ENCODE data around the gene RNF19B. TPM values are rescaled to one million over a fixed set of nuclear protein-coding genes. Genes with fewer than 3 reads are reported as not detected.

Gene RNF19B
- total RNA-seq, 1 donor from 2014 or later: 18.7 TPM

DNA sequence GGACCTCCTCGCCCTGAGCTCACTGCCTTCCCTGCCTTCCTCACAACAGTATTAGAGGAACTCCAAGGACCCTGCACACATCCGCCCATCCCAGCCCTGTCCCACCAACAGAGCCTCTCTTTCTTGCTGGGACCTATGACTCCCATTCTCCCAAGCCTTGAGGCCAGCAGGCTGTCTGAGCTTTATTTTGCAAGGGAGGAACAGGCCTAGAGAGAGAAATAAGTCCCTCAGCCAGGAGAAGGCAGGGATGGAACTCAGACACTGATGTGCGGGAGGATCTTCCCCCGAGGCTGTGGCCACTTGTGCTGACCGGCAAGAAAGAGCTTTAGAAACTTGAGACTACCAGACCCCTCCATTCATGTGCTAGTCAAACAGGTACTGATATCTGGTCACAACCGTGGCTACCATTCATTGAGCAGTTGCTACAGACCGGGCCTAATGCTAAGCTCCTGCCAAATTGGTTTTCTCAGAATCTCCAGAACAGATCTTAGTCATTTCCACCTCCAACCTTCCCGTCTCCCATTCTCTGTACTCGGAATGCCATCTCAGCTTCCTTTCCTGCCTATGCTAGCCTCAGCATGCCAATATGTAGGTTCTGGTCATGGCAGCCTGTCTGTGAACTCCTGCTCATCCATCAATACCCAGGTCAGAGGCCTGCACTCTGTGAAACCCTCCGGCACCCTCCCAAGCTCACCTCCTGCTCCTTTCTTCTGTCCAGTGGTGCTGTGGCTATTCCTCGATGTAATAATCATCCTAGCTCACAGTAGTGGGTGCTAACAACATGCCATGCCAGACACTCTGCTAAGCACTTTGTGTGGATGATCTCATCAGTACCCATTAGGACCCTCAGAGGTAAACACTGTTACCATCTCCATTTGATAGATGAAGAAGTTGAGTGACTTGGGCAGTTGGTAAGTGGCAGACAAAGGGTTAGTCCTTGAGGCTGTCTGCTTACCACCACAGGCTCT is 67.2 kb downstream of the RNF19B start:
- H3K27me3 Mint-ChIP-seq (ENCODE audit: unreplicated experiment): peaks cover 10% of the 10 kb centered on the region
- peak overlapping the region; percentile 43 for H3K27ac Mint-ChIP-seq (ENCODE audit: unreplicated experiment)

DNA sequence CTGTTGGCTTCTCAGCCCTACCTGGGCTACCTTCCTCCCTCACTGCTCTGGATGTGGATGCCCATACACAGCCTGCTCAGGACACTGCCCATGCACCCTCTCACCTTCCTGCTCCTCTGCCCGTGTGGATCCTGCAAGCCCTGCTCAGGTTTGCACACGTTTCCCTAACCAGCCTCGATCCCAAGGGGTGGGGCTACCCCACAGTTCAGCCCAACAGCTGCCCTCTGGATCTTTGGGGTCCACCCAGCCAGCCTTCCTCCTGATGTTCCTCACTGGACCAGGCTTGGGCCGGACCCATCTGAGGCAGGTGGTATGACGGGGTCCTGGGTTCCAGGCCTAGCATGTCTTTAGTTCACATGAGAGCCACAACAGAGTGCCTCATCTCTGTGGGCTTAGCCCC is 68.2 kb downstream of the RNF19B start:
- no peaks in the 10 kb centered on the region for H3K36me3 Mint-ChIP-seq (ENCODE audit: unreplicated experiment)
- H3K9me3 Mint-ChIP-seq (ENCODE audit: unreplicated experiment): peaks cover 8% of the 10 kb centered on the region
- TF ChIP-seq, protein P1, sequence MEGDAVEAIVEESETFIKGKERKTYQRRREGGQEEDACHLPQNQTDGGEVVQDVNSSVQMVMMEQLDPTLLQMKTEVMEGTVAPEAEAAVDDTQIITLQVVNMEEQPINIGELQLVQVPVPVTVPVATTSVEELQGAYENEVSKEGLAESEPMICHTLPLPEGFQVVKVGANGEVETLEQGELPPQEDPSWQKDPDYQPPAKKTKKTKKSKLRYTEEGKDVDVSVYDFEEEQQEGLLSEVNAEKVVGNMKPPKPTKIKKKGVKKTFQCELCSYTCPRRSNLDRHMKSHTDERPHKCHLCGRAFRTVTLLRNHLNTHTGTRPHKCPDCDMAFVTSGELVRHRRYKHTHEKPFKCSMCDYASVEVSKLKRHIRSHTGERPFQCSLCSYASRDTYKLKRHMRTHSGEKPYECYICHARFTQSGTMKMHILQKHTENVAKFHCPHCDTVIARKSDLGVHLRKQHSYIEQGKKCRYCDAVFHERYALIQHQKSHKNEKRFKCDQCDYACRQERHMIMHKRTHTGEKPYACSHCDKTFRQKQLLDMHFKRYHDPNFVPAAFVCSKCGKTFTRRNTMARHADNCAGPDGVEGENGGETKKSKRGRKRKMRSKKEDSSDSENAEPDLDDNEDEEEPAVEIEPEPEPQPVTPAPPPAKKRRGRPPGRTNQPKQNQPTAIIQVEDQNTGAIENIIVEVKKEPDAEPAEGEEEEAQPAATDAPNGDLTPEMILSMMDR (IDR thresholded peaks at IDR 0.05; ENCODE audit: partially characterized antibody, unreplicated experiment): no peak
- no peak for DNase-seq
- H3K27ac Mint-ChIP-seq (ENCODE audit: unreplicated experiment): no peak overlapping the region
- H3K27me3 Mint-ChIP-seq (ENCODE audit: unreplicated experiment): peaks cover 10% of the 10 kb centered on the region
- peaks cover 8% of the 10 kb centered on the region for H3K4me1 Mint-ChIP-seq (ENCODE audit: low read depth, unreplicated experiment)
- H3K4me3 Mint-ChIP-seq (ENCODE audit: unreplicated experiment): no peak overlapping the region

More for the DNA sequence above, 67.2 kb downstream of the RNF19B start:
- no peak for DNase-seq
- peaks cover 2% of the 10 kb centered on the region for H3K4me1 Mint-ChIP-seq (ENCODE audit: low read depth, unreplicated experiment)
- H3K4me3 Mint-ChIP-seq (ENCODE audit: unreplicated experiment): no peak overlapping the region
- H3K36me3 Mint-ChIP-seq (ENCODE audit: unreplicated experiment): no peaks in the 10 kb centered on the region
- TF ChIP-seq, protein P1 (IDR thresholded peaks at IDR 0.05; ENCODE audit: partially characterized antibody, unreplicated experiment): no peak
- peaks cover 7% of the 10 kb centered on the region for H3K9me3 Mint-ChIP-seq (ENCODE audit: unreplicated experiment)

- no peak for DNase-seq
Observed at GRCh38 chr1:32895325-32896215, 69.0 kb downstream of the RNF19B start.

DNA sequence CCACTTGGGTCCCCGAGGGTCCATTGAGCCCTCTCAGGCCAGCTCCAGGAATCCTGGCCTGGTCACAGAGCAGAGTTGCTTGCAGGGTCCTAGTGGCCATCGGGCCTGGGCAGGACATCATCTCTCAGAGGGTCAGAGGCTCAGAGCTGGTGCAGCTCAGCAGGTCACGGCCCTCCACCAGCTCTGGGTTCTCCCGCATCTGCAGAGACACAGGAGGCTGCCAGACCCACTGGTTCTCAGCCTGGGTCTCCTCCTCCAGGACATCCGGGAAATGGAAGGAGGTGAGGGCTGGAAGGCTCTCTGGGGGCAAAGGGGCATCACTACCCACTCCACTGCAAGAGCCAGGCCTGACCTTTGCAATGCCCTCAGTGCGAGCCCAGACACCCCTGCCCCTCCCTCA is 69.9 kb downstream of the RNF19B start:
- H3K4me3 Mint-ChIP-seq (ENCODE audit: unreplicated experiment): no peak overlapping the region
- H3K27me3 Mint-ChIP-seq (ENCODE audit: unreplicated experiment): peaks cover 10% of the 10 kb centered on the region

More at GRCh38 chr1:32895325-32896215, 69.0 kb downstream of the RNF19B start:
- H3K36me3 Mint-ChIP-seq (ENCODE audit: unreplicated experiment): no peaks in the 10 kb centered on the region
- no peak overlapping the region for H3K4me3 Mint-ChIP-seq (ENCODE audit: unreplicated experiment)
- no peak overlapping the region for H3K27ac Mint-ChIP-seq (ENCODE audit: unreplicated experiment)
- peaks cover 10% of the 10 kb centered on the region for H3K27me3 Mint-ChIP-seq (ENCODE audit: unreplicated experiment)
- peaks cover 8% of the 10 kb centered on the region for H3K9me3 Mint-ChIP-seq (ENCODE audit: unreplicated experiment)
- TF ChIP-seq, protein P1 (IDR thresholded peaks at IDR 0.05; ENCODE audit: partially characterized antibody, unreplicated experiment): no peak
- H3K4me1 Mint-ChIP-seq (ENCODE audit: low read depth, unreplicated experiment): peaks cover 11% of the 10 kb centered on the region

More for the DNA sequence above, 69.9 kb downstream of the RNF19B start:
- peaks cover 1% of the 10 kb centered on the region for H3K36me3 Mint-ChIP-seq (ENCODE audit: unreplicated experiment)
- TF ChIP-seq, protein P1 (IDR thresholded peaks at IDR 0.05; ENCODE audit: partially characterized antibody, unreplicated experiment): no peak
- peaks cover 19% of the 10 kb centered on the region for H3K4me1 Mint-ChIP-seq (ENCODE audit: low read depth, unreplicated experiment)
- DNase-seq: no peak
- H3K27ac Mint-ChIP-seq (ENCODE audit: unreplicated experiment): no peak overlapping the region
- H3K9me3 Mint-ChIP-seq (ENCODE audit: unreplicated experiment): peaks cover 9% of the 10 kb centered on the region

Data from glutamatergic neuron (in vitro differentiated cells).